Cardiac fibroblast (primary cell): ENCODE measurements around the gene ATP8A2.

Source experiments
- DNase-seq, 2 donors: peaks; one replicate each; pipeline versions ENCODE4 v3.0.0 to v3.0.0-alpha.2; 2010; ENCODE audit warnings: low read depth in 2 of 2
- H3K4me3 ChIP-seq, 2 donors: replicated peaks in 1 of 2; 1 replicate in 1 of 2; 2 replicates in 1 of 2; pipeline ENCODE4 v1.5.1; 2011; ENCODE audit warnings: low read depth in 2 of 2, low read length in 2 of 2, mild to moderate bottlenecking in 2 of 2, moderate library complexity in 1 of 2
- CTCF ChIP-seq: IDR thresholded peaks from one replicate; pipeline ENCODE4 v1.5.1; 2011; ENCODE audit warnings: low read depth, mild to moderate bottlenecking, low read length, inconsistent platforms

ATP8A2 gene

DNA sequence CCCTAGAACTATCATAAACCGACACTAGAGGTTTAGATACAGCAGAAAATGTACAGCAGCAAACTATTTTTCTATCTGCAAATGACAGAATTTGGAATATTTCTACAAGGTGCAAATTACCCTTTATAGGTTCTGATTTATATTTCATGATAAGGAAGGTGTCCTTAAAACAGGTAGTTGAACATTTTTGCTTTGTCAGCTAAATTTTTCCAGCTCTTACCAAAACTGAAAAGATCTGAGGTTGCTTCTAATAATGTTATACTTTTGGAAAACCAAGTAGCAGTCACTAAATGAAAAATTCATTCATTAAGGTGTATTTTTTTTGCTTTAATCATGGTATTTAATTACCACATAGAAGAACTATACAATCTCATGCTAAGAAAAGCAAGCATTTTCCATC, 671.0 kb downstream of the ATP8A2 start:
- H3K4me3 ChIP-seq, result no peak overlapping the region
- TF ChIP-seq CTCF, result no peak
- DNase-seq, result no peak

- DNase-seq, result no peak
- TF ChIP-seq CTCF, result no peak
- no peak overlapping the region for H3K4me3 ChIP-seq
Measured at GRCh38 chr13:26045142-26045541, 673.4 kb downstream of the ATP8A2 start.

GRCh38 chr13:26046639-26047038, 674.9 kb downstream of the ATP8A2 start:
- no peak for DNase-seq
- TF ChIP-seq CTCF, result no peak
- no peak overlapping the region for H3K4me3 ChIP-seq

- no peak for TF ChIP-seq CTCF
- no peak overlapping the region for H3K4me3 ChIP-seq
- no peak for DNase-seq
Measured at GRCh38 chr13:26047040-26047439, 675.3 kb downstream of the ATP8A2 start.

GRCh38 chr13:26048741-26049140, 677.0 kb downstream of the ATP8A2 start:
- no peak for DNase-seq
- H3K4me3 ChIP-seq, result no peak overlapping the region
- TF ChIP-seq CTCF, result no peak

DNA sequence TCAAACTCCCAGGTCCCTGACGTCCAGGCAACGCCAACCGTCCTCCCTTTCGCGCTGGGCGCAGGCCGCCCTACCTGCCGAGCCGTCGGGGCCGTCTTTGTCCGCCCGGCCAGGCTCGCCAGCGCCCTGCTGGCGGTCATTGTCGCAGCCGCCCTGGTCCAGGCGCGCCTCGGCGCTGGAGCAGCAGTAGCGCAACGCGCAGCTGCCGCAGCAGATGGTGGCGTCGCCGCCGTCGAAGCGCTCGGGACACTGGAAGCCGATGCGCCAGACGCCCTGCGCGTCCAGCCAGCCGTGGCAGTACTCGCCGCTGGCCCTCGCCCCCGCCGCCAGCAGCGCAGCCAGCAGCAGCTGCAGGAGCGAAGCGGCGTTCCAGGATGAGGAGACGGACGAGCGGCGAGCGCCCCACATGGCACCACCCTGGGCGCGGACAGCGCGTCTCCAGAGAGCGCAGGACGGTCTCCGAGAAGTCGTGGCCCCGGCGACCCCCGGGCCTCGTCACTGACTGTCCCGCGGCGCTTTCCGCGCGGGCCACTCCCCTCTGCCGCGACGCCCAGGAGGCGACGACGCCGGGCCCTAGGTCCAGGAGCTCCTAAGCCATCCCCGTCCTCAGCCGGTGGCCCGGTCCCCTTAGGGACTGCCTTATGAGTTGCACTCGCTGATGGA, 678.9 kb downstream of the ATP8A2 start:
- DNase-seq, result peak; percentile 19 to 26
- peak overlapping the region in 1 of 2 donors; percentile 16 for H3K4me3 ChIP-seq
- TF ChIP-seq CTCF, result no peak

- TF ChIP-seq CTCF, result no peak
- peak overlapping the region; percentile 16 to 43 for H3K4me3 ChIP-seq
Measured at GRCh38 chr13:26051231-26051656, 679.5 kb downstream of the ATP8A2 start.

More at GRCh38 chr13:26051231-26051656, 679.5 kb downstream of the ATP8A2 start:
- peak; percentile 12 to 20 for DNase-seq
